ENCODE data around the gene TSPAN32.

TSPAN32 gene

DNA sequence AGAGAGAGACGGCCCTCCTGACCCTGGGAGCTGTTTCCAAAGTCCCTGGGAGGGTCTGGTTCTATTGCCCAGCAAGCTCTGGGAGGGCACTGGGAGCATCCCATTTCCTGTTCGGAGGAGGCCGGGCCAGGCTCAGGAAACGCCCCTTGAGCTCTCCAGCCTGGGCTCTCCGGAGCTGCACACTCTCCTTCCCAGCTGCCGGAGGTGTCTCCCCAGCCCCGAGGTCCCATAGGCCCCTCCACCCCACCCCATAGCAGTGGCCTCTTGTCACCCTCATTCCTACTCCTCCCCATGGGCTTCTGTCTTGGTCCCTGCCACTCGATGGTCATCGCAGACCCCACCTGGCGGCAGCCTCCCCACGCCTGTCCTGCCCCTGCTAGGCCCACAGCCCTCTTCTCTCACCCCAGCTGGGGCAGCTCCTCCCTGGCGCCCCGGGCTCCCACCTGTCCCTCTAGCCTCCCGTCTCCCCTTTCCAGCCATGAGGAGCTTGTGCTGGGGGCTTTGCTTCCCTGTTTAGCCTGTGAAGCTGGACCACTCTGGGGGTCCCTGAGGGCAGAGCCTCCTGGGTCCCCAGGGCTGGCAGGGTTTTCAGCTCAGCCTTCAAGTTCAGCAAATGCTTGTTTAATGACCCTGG, 2.8 kb downstream of the TSPAN32 start:
- no peak for DNase-seq

DNA sequence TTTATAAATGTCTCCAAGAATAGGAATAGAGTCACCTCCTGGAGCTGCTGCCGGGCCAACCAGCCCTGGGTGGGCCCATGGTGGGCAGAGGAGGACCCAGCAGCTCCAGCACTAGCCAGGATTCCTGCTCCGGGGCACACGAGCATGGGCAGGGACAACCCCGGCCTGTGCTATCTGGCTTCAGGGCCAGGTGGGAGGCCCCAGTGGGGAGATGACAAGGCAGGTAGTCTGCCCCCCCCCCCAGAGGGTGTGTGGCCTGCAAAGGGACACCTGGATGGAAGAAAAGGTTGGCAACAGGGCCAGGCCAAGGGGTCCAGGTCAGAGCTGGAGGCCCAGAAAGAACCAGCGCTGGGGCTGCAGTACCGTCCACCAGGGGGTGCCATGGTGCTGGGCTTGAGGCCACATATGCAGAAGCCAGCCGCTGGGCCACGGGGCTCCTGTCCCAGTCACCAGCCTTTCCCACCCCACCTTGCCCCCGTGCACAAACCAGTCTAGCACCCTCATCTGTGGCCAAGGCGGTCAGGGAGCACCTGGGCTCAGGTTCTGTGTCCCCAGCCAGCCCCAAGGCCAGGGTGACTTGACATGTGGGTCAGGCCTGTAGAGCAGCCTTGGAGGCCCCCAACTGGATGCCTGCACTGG, 3.4 kb downstream of the TSPAN32 start:
- peak; percentile 86 for DNase-seq

DNA sequence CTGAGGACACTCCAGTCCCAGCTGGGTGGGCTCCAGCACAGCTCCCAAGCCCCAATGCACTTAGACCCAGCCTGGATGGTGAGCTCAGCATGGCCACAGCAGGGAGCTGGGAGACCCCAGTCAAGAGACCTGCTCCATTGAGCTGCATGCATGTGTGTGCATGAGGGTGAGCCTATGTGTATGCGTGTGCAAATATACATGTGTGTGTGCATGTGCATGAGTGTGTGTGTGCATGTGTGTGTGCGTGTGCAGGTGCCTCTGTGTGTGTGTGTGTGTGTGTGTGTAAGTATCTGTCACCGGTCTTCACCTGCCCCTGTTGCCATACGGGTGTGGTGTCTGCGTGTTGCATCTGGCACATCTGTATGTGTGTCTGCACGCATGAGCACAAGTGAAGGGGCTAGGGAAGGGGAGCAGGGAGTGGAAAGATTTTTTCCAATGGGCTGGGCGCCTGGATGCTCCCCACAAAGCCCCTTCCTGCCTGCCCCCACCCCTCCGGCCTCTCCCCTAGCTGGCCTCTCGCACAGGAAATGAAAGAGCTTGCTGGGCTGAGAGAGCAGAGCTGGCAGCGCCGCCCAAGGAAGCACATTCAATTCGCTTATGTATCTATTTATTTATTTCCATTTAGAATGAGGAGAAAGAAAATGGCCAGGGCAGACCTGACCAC, 4.1 kb downstream of the TSPAN32 start:
- no peak for DNase-seq

DNA sequence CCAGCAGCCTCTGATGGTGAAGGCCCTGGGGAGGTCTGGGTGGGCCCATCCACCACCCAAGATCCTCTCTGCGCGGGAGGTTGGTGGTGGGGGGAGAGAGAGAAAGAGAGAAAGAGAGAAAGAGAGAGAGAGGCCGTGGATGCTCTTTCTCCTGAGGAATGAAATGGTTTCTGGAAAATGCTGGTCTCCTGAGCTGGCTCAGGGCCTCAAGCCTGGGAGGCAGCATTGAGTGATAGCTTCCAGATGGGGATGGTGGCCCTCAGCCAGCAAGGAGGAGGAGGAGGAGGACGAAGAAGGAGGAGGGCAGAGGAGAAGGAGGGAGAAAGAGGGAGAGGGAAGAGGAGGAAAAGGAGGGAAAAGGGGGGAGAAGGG, 4.6 kb downstream of the TSPAN32 start:
- no peak for DNase-seq

DNA sequence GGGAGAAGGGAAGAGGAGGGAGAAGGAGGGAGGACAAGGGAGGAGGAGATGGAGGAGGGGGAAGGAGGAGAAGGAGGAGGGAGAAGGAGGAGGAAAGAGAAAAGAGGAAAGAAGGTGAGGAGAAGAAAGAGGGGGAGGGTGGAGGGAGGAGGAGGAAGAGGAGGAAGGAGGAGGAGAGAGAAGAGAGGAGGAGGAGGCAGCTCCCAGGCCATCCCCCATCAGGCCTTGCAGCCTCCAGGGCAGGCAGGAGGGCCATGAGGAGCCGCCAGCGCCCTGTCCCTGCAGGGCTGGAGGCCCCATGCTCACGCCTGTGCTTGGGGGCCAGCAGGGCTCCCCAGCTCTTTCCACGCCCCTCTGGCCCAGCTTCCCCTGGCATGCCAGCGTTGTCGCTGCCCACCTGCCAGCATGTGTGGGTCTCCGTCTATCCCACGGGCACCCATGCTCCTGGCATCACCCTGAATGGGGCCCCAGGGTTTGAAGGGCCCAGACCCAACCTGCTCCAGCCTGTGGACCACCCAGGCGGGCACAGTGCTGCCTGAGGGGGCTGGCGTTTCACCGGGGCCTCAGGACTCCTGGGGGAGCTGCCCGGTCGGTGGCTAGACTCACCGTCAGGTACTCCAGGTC, 5.2 kb downstream of the TSPAN32 start:
- DNase-seq: no peak

DNA sequence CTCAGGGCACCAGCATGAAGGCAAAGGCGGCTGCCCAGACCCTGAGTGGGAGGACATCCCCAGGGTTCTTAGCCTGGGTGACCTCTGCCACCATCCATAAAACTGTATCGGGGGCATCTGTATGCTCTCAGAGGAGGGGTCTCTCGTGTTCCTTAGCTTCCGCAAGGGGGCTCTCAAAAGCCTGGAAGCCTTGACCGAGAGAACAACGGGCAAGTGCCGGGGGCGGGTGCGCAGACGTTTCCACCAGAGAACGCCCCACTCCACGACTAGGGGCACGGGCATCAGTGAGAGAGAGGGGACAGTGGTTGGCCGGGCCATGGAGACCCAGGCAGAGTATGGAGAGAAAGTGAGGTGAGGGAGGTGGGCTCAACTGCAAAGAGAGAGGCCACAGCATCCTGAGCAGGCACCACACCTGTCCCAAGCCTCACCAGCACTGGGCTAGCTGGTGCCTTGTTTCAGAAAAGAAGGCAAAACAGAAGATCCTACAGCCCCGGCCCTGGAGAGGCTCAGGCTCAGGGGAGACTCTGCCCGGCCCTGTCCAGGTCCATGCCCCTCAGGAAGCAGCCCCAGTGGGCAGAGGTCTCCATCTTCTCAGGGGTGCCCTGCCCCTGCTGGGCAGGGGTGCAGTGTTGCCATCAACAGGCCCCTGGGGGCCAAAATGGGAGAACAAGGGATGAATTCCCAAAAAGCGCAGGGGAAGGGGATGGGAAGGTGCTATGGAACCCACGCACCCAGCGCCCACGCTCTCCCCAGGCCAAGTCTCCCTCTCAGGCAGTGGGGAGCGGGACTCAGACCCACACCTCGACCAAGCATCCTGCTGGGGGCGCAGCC, 5.9 kb downstream of the TSPAN32 start:
- DNase-seq: no peak

DNA sequence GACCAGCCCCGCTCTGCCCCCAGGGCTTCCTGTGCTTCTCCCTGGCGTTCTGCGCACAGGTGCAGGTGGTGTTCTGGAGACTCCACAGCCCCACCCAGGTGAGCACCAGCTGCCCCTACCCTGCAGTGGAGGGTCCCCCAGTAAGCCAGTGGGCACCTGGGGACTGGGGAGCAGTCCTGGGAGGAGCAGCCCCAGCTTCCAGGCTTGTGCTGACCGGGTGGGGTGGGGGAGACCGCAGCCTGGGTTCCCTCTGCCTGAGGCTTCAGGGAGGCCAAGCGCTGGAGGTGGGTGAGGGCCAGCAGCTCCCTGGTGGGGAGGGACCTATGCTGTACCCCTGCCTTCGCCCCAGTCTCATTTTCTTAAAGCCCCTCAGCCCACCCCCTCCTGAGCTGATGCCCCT, 6.9 kb downstream of the TSPAN32 start:
- DNase-seq: no peak

DNA sequence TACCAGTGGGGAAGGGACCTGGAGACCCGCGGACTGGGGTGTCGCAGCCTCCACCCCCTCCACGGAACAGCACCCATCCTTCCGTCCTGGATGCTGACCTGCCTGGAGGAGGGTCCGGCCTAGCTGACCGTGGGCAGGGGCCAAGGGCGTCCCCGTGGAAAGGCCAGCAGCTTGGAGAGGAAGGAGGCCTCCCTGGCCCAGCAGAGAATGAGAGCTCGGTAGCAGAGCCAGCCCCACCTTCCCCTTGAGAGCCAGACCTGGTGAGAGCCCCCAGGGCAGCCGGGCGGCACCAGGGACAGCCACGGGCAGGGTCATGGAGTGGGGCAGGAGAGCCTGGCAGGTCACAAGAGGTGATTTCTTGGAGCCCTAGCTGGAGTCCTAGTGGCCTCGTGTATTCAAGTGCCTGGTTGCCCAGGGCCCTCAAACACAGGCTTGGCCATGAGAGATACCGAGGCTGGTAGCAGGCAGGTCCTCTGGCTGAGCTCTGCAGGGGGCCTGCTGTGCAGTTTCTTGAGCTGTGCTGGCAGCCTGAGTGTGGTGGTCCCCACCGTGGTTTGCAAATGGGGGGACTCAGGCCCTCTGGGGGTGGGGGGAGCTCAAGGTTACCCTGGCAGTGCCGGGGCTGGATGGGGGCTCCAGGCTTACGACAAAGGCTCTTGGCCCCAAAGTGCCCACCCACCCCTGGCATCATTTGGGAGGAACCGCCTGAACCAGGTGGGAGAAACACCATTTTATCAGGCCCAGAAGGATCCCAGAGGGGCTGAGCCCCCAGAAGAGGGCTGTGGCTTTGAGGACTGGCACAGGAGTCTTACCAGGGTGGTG, 7.6 kb downstream of the TSPAN32 start:
- DNase-seq: no peak

DNA sequence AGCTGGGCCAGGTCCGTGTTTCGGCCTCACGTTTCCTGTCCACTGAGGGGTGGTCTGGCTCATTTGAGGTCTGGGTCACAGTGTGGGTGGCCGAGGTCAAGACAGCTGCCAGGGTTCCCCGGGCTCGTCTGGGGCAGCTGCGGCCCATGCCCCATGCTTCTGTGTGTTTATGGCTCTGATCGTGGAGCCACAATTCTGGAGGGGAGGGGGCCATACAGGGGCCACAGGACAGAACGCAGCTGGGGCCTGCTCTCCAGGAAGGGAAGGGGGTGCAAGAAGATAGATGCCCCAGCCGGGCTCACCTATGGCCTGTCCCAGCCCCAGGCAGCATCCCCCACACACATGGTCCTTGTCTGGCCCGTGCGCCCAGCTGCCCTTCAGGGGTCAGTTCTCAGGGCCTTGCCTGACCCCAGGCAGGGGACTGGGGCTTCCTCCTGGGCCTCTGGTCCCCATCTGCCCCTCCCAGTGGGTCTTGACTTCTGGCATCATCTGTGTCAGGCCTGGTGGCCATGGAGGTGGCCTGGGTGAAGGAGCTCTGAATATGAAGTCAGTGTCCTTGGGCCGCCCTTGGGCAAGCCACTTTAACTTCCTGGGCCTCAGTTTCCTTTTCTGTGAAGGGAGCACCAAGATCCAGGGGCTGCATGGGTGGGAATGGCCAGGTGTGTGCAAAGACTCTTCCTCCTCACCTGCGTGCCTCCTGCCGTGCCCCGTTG, 8.4 kb downstream of the TSPAN32 start:
- DNase-seq: no peak

DNA sequence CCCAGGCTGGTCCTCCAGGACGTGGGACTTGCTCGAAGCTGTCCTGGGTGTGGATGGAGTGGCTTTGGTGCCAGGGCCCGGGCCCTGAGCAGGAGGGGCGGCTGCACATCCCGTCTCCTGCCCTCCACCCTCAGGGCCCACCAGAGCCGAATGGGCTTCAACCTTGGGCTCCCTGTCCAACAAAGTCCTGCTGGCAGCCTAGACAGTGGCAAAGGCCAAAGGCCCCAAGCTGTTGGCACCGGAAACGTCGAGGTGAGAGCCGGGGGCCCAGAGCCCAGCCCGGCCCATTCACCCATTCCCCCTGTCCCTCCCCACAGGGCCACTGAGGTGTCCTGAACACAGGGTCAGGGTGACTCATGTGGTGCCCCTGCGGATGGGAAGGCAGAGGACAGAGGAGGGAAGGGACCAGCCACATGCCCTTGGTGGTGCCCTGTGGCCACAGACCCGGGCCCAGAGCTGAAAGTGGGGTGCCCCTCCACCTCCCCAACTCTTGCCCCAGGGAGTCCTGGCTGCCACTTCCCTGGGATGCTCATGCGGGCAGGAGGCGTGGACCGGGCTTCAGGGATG, 9.1 kb downstream of the TSPAN32 start:
- no peak for DNase-seq

DNA sequence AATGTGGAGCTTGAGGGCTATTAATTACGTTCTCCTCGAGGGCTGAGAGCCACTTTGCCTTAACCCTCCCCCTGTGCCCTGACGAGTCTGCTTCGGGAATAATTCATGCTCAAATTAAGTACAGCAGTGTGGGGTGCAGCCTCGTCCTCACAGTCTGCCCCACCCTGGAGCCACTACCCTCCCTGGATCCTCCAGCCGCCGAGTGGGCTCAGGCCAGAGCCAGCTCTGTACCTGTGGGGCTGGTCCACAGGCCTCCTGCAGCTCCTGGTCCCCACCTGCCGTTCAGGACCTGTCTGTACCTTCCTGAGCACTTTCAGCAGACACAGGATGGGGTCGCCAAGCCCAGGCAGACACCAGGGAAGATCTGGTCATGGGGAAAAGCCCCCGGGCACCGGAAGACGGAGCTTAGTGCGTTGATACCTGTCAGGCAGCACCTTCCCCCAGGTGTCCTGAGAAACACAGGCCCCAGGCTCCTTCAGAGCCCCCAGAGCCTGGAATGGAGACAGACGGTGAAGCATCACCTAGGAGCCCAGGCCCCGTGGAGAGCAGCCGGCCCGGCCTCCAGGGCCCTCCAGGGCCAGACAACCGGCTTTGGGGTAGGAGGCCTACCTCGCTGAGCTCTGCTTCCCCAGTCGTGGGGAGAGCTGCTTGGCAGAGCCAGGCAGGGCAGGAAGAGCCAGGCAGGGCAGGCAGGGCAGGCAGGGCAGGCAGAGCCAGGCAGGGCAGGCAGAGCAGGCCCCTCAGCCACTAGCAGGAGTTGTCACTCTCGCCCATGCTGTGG, 9.7 kb downstream of the TSPAN32 start:
- DNase-seq: no peak

DNA sequence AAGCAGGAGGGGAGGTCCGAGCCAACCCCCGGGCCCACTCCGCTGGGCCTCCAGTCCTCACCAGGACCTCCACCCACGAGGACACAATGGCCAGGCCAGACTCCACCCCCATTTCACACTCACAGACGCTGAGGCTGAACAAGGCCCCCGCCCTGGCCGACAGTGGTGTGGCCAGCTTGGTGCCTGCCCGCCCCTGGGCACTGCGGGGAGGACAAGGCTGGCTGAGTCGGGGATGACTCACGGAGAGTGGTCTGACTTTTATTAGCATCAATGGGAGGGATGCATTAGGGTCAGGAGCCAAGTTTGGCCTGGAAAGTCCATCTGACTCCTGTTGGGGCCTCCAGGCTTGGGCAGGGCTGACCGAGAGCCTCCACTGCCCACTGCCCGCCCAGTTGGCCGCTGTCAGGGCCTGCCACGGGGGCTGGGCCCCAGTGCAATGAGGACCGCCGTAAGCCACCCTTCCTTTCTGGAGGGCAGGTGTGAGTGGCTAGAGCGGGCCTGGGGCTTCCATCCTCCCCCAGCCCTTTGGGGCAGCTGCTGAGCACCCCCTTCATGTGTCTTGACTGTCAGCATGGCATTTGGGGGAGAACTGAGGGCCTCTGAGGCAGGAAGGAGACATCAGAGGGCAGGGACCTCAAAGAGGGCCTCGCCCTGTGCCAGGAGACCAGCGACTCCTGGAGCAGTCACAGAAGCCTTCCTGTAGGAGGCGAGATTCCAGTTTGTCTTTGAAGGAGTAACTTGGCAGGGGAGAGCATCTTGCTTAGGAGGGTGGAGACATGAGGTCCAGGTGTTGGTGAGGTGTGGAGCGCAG, 10.6 kb downstream of the TSPAN32 start:
- no peak for DNase-seq

DNA sequence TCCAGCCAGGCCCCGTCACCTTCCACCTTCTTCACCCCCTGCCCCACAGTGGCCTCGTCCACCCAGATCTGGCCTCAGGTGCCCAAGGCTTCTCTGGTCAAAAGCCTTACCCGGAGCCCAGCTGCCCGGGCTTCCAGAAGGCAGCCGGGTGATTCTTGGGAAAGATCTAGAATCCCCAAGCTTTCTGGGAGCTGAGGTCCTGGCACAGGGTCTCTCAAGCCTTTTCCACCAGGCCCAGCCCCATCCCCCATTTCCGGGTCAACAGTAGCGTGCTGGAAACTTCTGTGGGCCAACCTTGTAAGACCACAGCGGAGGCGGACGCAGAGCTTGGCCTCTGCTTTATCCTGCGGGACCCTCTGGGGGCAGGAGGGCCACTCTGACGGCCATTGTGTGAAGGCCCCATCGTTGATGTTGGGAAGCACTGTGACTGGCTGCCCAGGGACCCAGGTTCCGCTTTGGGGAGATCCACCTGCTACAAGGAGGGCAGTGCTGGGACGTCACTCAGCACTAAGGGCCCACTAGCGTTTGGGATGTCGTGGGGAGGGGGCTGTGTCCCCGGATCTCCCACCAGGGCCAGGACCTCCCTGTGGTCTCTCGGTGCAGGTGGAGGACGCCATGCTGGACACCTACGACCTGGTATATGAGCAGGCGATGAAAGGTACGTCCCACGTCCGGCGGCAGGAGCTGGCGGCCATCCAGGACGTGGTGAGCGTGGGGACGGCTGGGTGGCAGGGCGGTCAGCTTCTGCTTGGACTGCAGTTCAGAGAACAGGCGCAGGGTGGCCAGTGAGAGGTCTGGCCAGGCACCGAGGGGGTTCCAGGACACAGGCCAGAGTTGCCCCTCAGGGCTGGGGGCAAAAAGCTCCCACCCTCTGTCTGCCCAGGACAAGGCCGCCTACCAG, 11.5 kb downstream of the TSPAN32 start:
- no peak for DNase-seq

DNA sequence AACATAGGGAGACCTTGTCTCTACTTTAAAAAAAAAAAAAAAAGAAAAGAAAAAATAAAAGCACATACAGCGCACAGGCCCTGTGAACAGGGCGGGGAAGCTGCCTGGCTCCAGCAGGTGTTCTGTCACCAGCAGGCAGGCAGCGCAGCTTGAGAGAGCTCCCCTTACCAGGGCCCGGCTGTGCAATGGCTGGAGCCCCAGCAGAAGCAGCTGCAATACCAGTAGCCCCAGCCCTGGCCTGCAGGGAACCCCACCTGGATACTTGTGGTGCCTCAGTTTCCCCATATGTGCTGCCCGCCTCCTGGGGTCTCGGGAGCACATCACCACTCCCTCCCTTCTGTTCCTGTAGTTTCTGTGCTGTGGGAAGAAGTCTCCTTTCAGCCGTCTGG, 12.3 kb downstream of the TSPAN32 start:
- DNase-seq: no peak

DNA sequence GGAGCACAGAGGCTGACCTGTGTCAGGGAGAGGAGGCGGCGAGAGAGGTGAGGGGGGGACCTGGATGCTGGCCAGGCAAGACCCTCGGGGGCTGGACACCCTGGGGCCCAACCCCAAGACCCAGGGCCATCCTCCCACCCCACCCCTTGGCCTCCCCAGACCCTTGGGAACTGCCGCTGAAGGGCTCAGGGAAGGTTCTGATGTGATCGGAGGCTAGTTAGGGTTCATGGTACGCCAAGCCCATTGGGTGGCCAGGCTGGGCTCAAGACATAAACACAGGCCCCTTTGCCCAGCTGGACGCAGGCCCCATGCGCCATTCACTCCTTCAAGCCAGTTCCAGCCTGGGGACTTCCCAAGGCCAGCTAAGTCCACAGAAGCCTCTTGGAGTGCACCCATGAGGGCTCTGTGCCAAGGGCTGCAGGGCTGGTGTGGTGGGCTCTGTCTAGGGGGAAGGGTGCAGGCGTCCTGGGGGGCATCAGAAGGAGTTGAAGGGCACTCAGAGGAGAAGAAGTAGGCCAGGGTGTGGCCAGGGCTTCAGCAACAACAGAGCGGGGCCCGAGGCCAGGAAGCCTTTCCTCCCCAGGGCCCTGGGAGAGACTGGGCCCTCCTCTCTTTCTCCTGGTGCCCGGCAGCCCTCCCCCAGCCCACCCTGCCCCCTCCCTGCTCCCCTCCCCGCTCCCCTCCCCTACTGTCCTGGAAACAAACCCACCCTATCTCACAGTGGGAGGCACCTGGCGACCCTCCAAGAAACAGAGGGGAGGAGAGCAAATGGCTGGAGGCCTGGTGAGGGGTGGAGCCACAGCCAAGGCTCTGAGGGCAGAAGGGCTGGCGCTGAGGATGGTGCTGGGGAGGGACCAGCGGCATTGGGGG, 12.9 kb downstream of the TSPAN32 start:
- no peak for DNase-seq

DNA sequence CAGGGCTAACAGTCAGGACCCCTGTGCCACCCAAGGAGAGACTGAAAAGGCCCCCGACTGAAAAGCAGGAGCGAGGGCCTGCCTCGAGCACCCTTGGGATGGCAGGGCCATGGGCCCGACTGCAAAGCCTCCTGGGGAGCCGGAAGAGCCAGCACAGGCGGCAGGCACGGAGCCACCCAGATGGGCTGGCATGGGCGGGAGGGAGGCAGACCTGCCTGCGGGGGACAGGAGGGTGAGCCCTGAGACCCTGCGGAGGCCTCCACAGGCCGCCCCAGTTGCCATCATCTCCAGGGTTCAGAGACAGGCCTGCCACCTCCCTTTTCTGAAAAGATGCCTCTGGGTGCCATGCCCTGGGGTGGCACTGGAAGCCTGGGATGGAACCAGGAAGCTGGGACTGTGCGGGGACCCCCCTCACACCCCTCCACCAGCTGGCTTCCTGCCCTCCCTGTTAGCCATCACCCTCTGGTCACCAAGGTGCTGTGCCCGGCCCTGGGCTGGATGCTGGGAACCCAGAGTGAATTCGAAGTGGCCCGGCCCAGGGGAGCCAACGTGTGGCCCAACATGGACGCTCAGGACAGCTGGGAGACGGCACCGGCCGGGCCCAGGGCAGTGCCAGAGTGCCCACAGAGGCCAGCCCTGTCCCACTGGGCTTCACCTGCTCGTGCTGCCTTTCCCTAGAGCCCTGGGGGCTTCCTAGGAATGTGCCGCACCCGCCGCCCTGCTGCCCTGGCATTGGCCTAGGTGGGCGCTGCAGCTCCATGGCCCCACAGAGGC, 13.8 kb downstream of the TSPAN32 start:
- DNase-seq: no peak
